GM23248 (cell line): Measurements from ENCODE around the gene TTC23L. TPM values are rescaled to one million over a fixed set of nuclear protein-coding genes. Genes with fewer than 3 reads are reported as not detected.
"Not testable (repeated sequence)": the region's sequence is repeated elsewhere in the genome, so short reads cannot be mapped to it uniquely, and the experiment has no call there.

Experiments used
- DNase-seq: peaks from one replicate; pipeline ENCODE4 v3.0.0-alpha.2; 2015
- H2AFZ ChIP-seq: fragments of 200-600 bp; sonication (generic); 2 replicates; pipeline ENCODE4 v1.6.1; 2016; ENCODE audit warnings: antibody characterized with exemption
- H3F3A ChIP-seq: fragments of 200-600 bp; sonication (generic); 2 replicates; pipeline ENCODE4 v1.6.1; 2016; ENCODE audit warnings: mild to moderate bottlenecking, antibody characterized with exemption, mixed run types; ENCODE audit not compliant: insufficient read depth
- H3K27ac ChIP-seq: fragments of 200-600 bp; sonication (generic); 2 replicates; pipeline ENCODE4 v1.5.1; 2016; ENCODE audit warnings: mild to moderate bottlenecking
- H3K27me3 ChIP-seq: fragments of 200-600 bp; sonication (generic); replicated peaks from 2 replicates; pipeline ENCODE4 v1.6.1; 2016; ENCODE audit warnings: mild to moderate bottlenecking; ENCODE audit not compliant: insufficient read depth
- H3K36me3 ChIP-seq: fragments of 200-600 bp; sonication (generic); 2 replicates; pipeline ENCODE4 v1.6.1; 2016; ENCODE audit warnings: low read depth, mild to moderate bottlenecking
- H3K4me1 ChIP-seq: fragments of 200-600 bp; sonication (generic); 2 replicates; pipeline ENCODE4 v1.6.1; 2016; ENCODE audit warnings: mild to moderate bottlenecking; ENCODE audit not compliant: insufficient read depth
- H3K4me2 ChIP-seq: fragments of 200-600 bp; sonication (generic); one replicate; pipeline ENCODE4 v1.6.1; 2016; ENCODE audit warnings: mild to moderate bottlenecking; ENCODE audit not compliant: unreplicated experiment
- H3K4me3 ChIP-seq: fragments of 200-600 bp; sonication (generic); 2 replicates; pipeline ENCODE4 v1.5.1; 2016; ENCODE audit warnings: mild to moderate bottlenecking
- H3K79me2 ChIP-seq: fragments of 200-600 bp; sonication (generic); 2 replicates; pipeline ENCODE4 v1.6.1; 2016; ENCODE audit warnings: mild to moderate bottlenecking; ENCODE audit not compliant: insufficient read depth
- H3K9ac ChIP-seq: fragments of 200-600 bp; sonication (generic); 2 replicates; pipeline ENCODE4 v1.6.1; 2016; ENCODE audit warnings: mild to moderate bottlenecking
- H3K9me2 ChIP-seq: fragments of 200-600 bp; sonication (generic); 2 replicates; pipeline ENCODE4 v1.6.1; 2016; ENCODE audit warnings: mixed run types, mild to moderate bottlenecking, moderate library complexity; ENCODE audit not compliant: insufficient read depth
- H3K9me3 ChIP-seq: fragments of 200-600 bp; sonication (generic); one replicate; pipeline ENCODE4 v1.6.1; 2017; ENCODE audit warnings: low read depth
- H4K20me1 ChIP-seq: fragments of 200-600 bp; sonication (generic); 2 replicates; pipeline ENCODE4 v1.6.0; 2016; ENCODE audit not compliant: insufficient read depth
- EZH2 ChIP-seq: fragments of 200-600 bp; sonication (generic); IDR thresholded peaks from 2 replicates; pipeline ENCODE4 v1.6.1; 2018; ENCODE audit warnings: antibody characterized with exemption, mild to moderate bottlenecking; ENCODE audit not compliant: insufficient read depth, poor library complexity, severe bottlenecking
- EZH2phosphoT487 ChIP-seq: fragments of 200-600 bp; sonication (generic); IDR thresholded peaks from 2 replicates; pipeline ENCODE4 v1.6.1; 2018; ENCODE audit warnings: antibody characterized with exemption, moderate library complexity, mild to moderate bottlenecking, low read depth; ENCODE audit not compliant: insufficient read depth
- WGBS, 2 experiments: methylation state at CpG; one replicate each; pipeline ENCODE4 v1.1.6; 2015 to 2017; ENCODE audit warnings: low lambda C conversion rate in 2 of 2, low coverage in 1 of 2; ENCODE audit errors: missing lambda C conversion rate in 2 of 2; 5-methylcytosine and 5-hydroxymethylcytosine counted together
- in situ Hi-C: fragments of 300-500 bp; cut with MboI; formaldehyde crosslinking; loops from 2 replicates; pipeline ENCODE4 v1.15.0; 2020
- polyA plus RNA-seq: library from polyadenylated mRNA; unstranded; fragments of >200 nt; fragmentation: Nextera tagmentation; extraction: Ambion mirVana; gene quantifications from 2 replicates; pipeline ENCODE4 v1.2.1, GENCODE V29; 2016
- total RNA-seq: library from RNA; depleted of rRNA; stranded (reverse); fragments of >200 nt; shearing (Covaris generic); gene quantifications from 2 replicates; pipeline ENCODE4 v1.2.3, GENCODE V29; 2014

TTC23L gene
- total and polyA plus RNA-seq, 2 experiments from 2014 or later, result under 0.01 TPM; not detected in 1

- peaks cover 5% of the 10 kb centered on the region; the same call in 1 of the 2 replicates for H3K4me1 ChIP-seq
- in situ Hi-C loops, result no loop called here
- DNase-seq, result no peak
- H3K36me3 ChIP-seq, result peaks cover 83% of the 10 kb centered on the region
- no peak overlapping the region for H3K9ac ChIP-seq
- H2AFZ ChIP-seq, result no peak overlapping the region
- 96 to 100% methylated on average over 1 of the region's 1 CpG for WGBS, 2 experiments
- H3K4me2 ChIP-seq, result no peak overlapping the region
- H3F3A ChIP-seq, result peaks cover 7% of the 10 kb centered on the region; the same call in 1 of the 2 replicates
- no peak overlapping the region for H3K27ac ChIP-seq
- H3K9me2 ChIP-seq, result no peaks in the 10 kb centered on the region
- no peak overlapping the region for H3K4me3 ChIP-seq
- H4K20me1 ChIP-seq, result no peaks in the 10 kb centered on the region
- no peaks in the 10 kb centered on the region for H3K9me3 ChIP-seq
- H3K79me2 ChIP-seq, result no peaks in the 10 kb centered on the region; the same call in 1 of the 2 replicates
- no peaks in the 10 kb centered on the region for H3K27me3 ChIP-seq
- TF ChIP-seq EZH2phosphoT487 (no peak), EZH2 (no peak)
Measured at GRCh38 chr5:34820593-34820992, 18.4 kb upstream of the TTC23L start.

GRCh38 chr5:34822956-34823715, 15.8 kb upstream of the TTC23L start:
- Histone ChIP-seq H3K4me3 (no peak overlapping the region), H3K27me3 (no peaks in the 10 kb centered on the region), H3K27ac (no peak overlapping the region), H3F3A (peaks cover 18% of the 10 kb centered on the region; the same call in 1 of the 2 replicates), H3K9me2 (no peaks in the 10 kb centered on the region), H3K9ac (no peak overlapping the region), H3K4me1 (no peaks in the 10 kb centered on the region), H3K36me3 (peaks cover 87% of the 10 kb centered on the region), H3K4me2 (no peak overlapping the region), H2AFZ (no peak overlapping the region), H4K20me1 (no peaks in the 10 kb centered on the region), H3K79me2 (peaks cover 8% of the 10 kb centered on the region), H3K9me3 (no peaks in the 10 kb centered on the region)
- WGBS, 2 experiments, result 98% methylated on average over 8 of the region's 8 CpGs
- in situ Hi-C loops, result no loop called here
- no peak for TF ChIP-seq EZH2phosphoT487
- no peak for TF ChIP-seq EZH2
- DNase-seq, result no peak

GRCh38 chr5:34826347-34826746, 12.6 kb upstream of the TTC23L start:
- H2AFZ ChIP-seq, result no peak overlapping the region
- H3K36me3 ChIP-seq, result peaks cover 87% of the 10 kb centered on the region
- 98 to 99% methylated on average over 6 of the region's 6 CpGs for WGBS, 2 experiments
- H3K27ac ChIP-seq, result no peak overlapping the region
- no peak for DNase-seq
- H3K9me2 ChIP-seq, result no peaks in the 10 kb centered on the region
- in situ Hi-C loops, result no loop called here
- no peak overlapping the region for H3K4me2 ChIP-seq
- no peaks in the 10 kb centered on the region for H3K9me3 ChIP-seq
- H3K27me3 ChIP-seq, result no peaks in the 10 kb centered on the region
- peaks cover 18% of the 10 kb centered on the region; the same call in 1 of the 2 replicates for H3F3A ChIP-seq
- H4K20me1 ChIP-seq, result no peaks in the 10 kb centered on the region
- H3K9ac ChIP-seq, result no peak overlapping the region
- H3K4me1 ChIP-seq, result no peaks in the 10 kb centered on the region
- H3K79me2 ChIP-seq, result peaks cover 11% of the 10 kb centered on the region
- no peak overlapping the region for H3K4me3 ChIP-seq
- TF ChIP-seq EZH2, result no peak
- no peak for TF ChIP-seq EZH2phosphoT487

- Histone ChIP-seq H3K9me3 (no peaks in the 10 kb centered on the region), H3K27ac (no peak overlapping the region), H2AFZ (no peak overlapping the region), H3K36me3 (peaks cover 96% of the 10 kb centered on the region), H3K9me2 (no peaks in the 10 kb centered on the region), H3K27me3 (no peaks in the 10 kb centered on the region), H3F3A (peaks cover 29% of the 10 kb centered on the region; the same call in 1 of the 2 replicates), H4K20me1 (no peaks in the 10 kb centered on the region), H3K9ac (no peak overlapping the region), H3K4me2 (no peak overlapping the region), H3K4me3 (no peak overlapping the region), H3K79me2 (peaks cover 11% of the 10 kb centered on the region), H3K4me1 (no peaks in the 10 kb centered on the region)
- in situ Hi-C loops, result no loop called here
- 97 to 100% methylated on average over 6 of the region's 6 CpGs for WGBS, 2 experiments
- TF ChIP-seq EZH2phosphoT487 (no peak), EZH2 (no peak)
- DNase-seq, result no peak
Measured at GRCh38 chr5:34827588-34828506, 11.1 kb upstream of the TTC23L start.

- H3K4me2 ChIP-seq, H3K9me3 ChIP-seq, H3K27ac ChIP-seq, in situ Hi-C loops, H2AFZ ChIP-seq, H3K27me3 ChIP-seq, DNase-seq, H3K4me1 ChIP-seq, H4K20me1 ChIP-seq, H3K9ac ChIP-seq, H3K4me3 ChIP-seq, H3K9me2 ChIP-seq: not testable (repeated sequence)
- peaks cover 52% of the 10 kb centered on the region for H3F3A ChIP-seq
- WGBS, 2 experiments, result 50 to 54% methylated on average over 7 of the region's 7 CpGs
- H3K36me3 ChIP-seq, result peaks cover 81% of the 10 kb centered on the region
- peaks cover 11% of the 10 kb centered on the region; the same call in 1 of the 2 replicates for H3K79me2 ChIP-seq
Measured at GRCh38 chr5:34830827-34831226, 8.1 kb upstream of the TTC23L start.
